ENCODE results near the gene ZBTB45.
"Not testable (repeated sequence)": the region's sequence is repeated elsewhere in the genome, so short reads cannot be mapped to it uniquely, and the experiment has no call there.

The ZBTB45 gene

GRCh38 chr19:58554494-58555368 lies 35.1 kb upstream of the ZBTB45 start, which contains the start of gene CHMP2A:
CHMP2A (minus strand) TSS chr19:58555105; CDS start chr19:58554212, 893 bp downstream.
- peak; percentile 94 for DNase-seq (ENCODE audit: low read depth)

GRCh38 chr19:58553799-58554493 lies 34.3 kb upstream of the ZBTB45 start:
- DNase-seq (ENCODE audit: low read depth): no peak

GRCh38 chr19:58552655-58553054 lies 33.0 kb upstream of the ZBTB45 start:
- DNase-seq (ENCODE audit: low read depth): no peak

- no peak for DNase-seq (ENCODE audit: low read depth)
Observed at GRCh38 chr19:58551577-58552471, 32.2 kb upstream of the ZBTB45 start.

- DNase-seq (ENCODE audit: low read depth): no peak
Observed at GRCh38 chr19:58551123-58551497, 31.5 kb upstream of the ZBTB45 start.

GRCh38 chr19:58550362-58551122 lies 30.9 kb upstream of the ZBTB45 start:
- no peak for DNase-seq (ENCODE audit: low read depth)

- DNase-seq (ENCODE audit: low read depth): no peak
Observed at GRCh38 chr19:58549664-58550361, 30.2 kb upstream of the ZBTB45 start.

GRCh38 chr19:58548859-58549663 lies 29.5 kb upstream of the ZBTB45 start:
- DNase-seq (ENCODE audit: low read depth): no peak

GRCh38 chr19:58547323-58548312 lies 28.0 kb upstream of the ZBTB45 start:
- no peak for DNase-seq (ENCODE audit: low read depth)

GRCh38 chr19:58546019-58546530 lies 26.5 kb upstream of the ZBTB45 start:
- no peak for DNase-seq (ENCODE audit: low read depth)

GRCh38 chr19:58545286-58546018 lies 25.8 kb upstream of the ZBTB45 start:
- DNase-seq (ENCODE audit: low read depth): no peak

GRCh38 chr19:58544591-58545285 lies 25.1 kb upstream of the ZBTB45 start:
- DNase-seq (ENCODE audit: low read depth): peak; percentile 46

GRCh38 chr19:58543826-58544590 lies 24.4 kb upstream of the ZBTB45 start, which contains the start of gene TRIM28:
TRIM28 (plus strand) TSS chr19:58544064; CDS start chr19:58544758, 694 bp downstream.
- DNase-seq (ENCODE audit: low read depth): peak; percentile 99

- not testable (repeated sequence) for DNase-seq (ENCODE audit: low read depth)
Observed at GRCh38 chr19:58542641-58543372, 23.2 kb upstream of the ZBTB45 start.

GRCh38 chr19:58539169-58539559 lies 19.6 kb upstream of the ZBTB45 start:
- not testable (repeated sequence) for DNase-seq (ENCODE audit: low read depth)
